HG03469 (cell line): ENCODE measurements around the gene TBC1D22A.

ENCODE experiments used
- ATAC-seq: cut with Tn5 transposase; IDR thresholded peaks from one replicate; pipeline ENCODE4 v1.9.1; 2021; ENCODE audit warnings: mild to moderate bottlenecking, moderate library complexity, moderate number of reproducible peaks; ENCODE audit not compliant: unreplicated experiment

The TBC1D22A gene

GRCh38 chr22:47220752-47221151 is 458.3 kb downstream of the TBC1D22A start:
- ATAC-seq = no peak

DNA sequence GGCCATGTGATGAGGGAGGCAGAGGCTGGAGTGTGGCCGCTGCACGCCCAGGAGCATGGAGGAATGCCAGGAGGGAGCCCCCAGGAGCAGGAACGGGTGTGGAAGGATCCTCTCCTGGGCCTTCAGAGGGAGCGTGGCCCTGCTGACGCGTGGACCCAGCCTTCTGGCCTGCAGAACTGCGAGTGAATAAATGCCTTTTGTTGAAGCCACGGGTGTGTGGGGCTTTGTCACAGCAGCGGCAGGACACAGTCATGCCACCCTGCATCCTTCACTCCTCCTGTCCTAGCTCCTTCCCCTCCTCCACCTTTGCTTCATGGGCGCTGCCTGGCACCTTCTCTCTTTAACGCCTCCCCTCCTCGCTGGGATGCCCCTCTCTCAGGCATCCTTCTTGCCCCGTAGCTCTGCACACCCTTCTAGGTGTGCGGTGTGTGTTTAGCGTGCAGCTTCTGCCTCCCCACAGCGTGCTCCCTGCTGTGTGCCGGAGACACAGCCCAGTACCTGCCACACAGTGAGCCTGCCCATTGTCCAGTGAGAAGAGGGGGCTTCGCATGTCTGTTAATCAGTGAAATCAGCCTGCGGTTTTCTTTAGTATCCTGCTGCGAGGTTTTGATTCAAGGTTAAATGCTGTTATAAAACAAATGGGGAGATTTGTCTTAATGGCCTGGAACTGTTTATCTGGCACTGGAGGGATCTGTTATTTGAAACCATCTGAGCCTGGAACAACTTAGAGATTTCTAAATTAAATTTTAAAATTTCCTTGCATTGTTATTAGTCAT is 459.6 kb downstream of the TBC1D22A start:
- no peak for ATAC-seq
